Bronchial epithelial cell (primary cell): ENCODE results near the gene UTF1. TPM values are rescaled to one million over a fixed set of nuclear protein-coding genes. Genes with fewer than 3 reads are reported as not detected.

Experiments
- DNase-seq: peaks from one replicate; pipeline ENCODE4 v3.0.0-alpha.2; 2010; ENCODE audit warnings: low read depth
- FAIRE-seq: peaks from 2 replicates; lab custom pipeline; 2011; peaks lifted over from hg19 to GRCh38; lab: Jason Lieb, UNC
- H3K27me3 ChIP-seq: 2 replicates; pipeline ENCODE4 v1.5.1; 2011; ENCODE audit warnings: low read length; ENCODE audit not compliant: control insufficient read depth, insufficient read depth
- H3K36me3 ChIP-seq: 2 replicates; pipeline ENCODE4 v1.5.1; 2011; ENCODE audit warnings: low read length; ENCODE audit not compliant: control insufficient read depth, insufficient read depth
- H3K4me3 ChIP-seq: 2 replicates; pipeline ENCODE4 v1.5.1; 2011; ENCODE audit warnings: mild to moderate bottlenecking, low read depth, low read length, control low read depth
- CTCF ChIP-seq: IDR thresholded peaks from 2 replicates; pipeline ENCODE4 v1.5.1; 2011; ENCODE audit warnings: mild to moderate bottlenecking, moderate library complexity, low read length, control low read depth, inconsistent platforms; ENCODE audit not compliant: insufficient read depth, severe bottlenecking
- total RNA-seq: library from RNA; depleted of rRNA; stranded (reverse); fragments of >200 nt; gene quantifications from 2 replicates; pipeline ENCODE4 v1.2.1, GENCODE V29; 2014

Gene UTF1
- total RNA-seq, 1 donor from 2014 or later = not detected

- TF ChIP-seq CTCF = no peak
- FAIRE-seq (no peak), DNase-seq (no peak)
- Histone ChIP-seq H3K4me3 (no peak overlapping the region), H3K27me3 (no peaks in the 10 kb centered on the region), H3K36me3 (peaks cover 19% of the 10 kb centered on the region)
Measured at GRCh38 chr10:133270204-133270603, 40.2 kb downstream of the UTF1 start.

- no peak for DNase-seq
Measured at GRCh38 chr10:133270773-133271297, 40.8 kb downstream of the UTF1 start.

GRCh38 chr10:133271521-133272300, 41.7 kb downstream of the UTF1 start:
- TF ChIP-seq CTCF = no peak
- FAIRE-seq (no peak), DNase-seq (no peak)
- peaks cover 19% of the 10 kb centered on the region for H3K36me3 ChIP-seq
- no peaks in the 10 kb centered on the region for H3K27me3 ChIP-seq
- H3K4me3 ChIP-seq = no peak overlapping the region

More at GRCh38 chr10:133270773-133271297, 40.8 kb downstream of the UTF1 start:
- FAIRE-seq = no peak
- H3K4me3 ChIP-seq = no peak overlapping the region
- TF ChIP-seq CTCF = no peak
- H3K27me3 ChIP-seq = no peaks in the 10 kb centered on the region
- H3K36me3 ChIP-seq = peaks cover 19% of the 10 kb centered on the region

GRCh38 chr10:133272301-133272963, 42.4 kb downstream of the UTF1 start:
- peaks cover 16% of the 10 kb centered on the region for H3K36me3 ChIP-seq
- TF ChIP-seq CTCF = no peak
- DNase-seq = no peak
- H3K4me3 ChIP-seq = no peak overlapping the region
- H3K27me3 ChIP-seq = no peaks in the 10 kb centered on the region
- no peak for FAIRE-seq

GRCh38 chr10:133272964-133273420, 43.0 kb downstream of the UTF1 start:
- no peak for TF ChIP-seq CTCF
- no peak for DNase-seq
- H3K4me3 ChIP-seq = no peak overlapping the region
- H3K36me3 ChIP-seq = peaks cover 16% of the 10 kb centered on the region
- H3K27me3 ChIP-seq = no peaks in the 10 kb centered on the region
- no peak for FAIRE-seq
